GM18498 (cell line): Measurements from ENCODE around the gene FAM171A1.
A peak's percentile ranks its signal among the peaks of the same experiment; 100 is the strongest.
"Not testable (repeated sequence)": the region's sequence is repeated elsewhere in the genome, so short reads cannot be mapped to it uniquely, and the experiment has no call there.

ENCODE experiments used
- ATAC-seq: cut with Tn5 transposase; IDR thresholded peaks from one replicate; pipeline ENCODE4 v1.9.1; 2021; ENCODE audit warnings: mild to moderate bottlenecking, moderate library complexity; ENCODE audit not compliant: unreplicated experiment

The FAM171A1 gene

DNA sequence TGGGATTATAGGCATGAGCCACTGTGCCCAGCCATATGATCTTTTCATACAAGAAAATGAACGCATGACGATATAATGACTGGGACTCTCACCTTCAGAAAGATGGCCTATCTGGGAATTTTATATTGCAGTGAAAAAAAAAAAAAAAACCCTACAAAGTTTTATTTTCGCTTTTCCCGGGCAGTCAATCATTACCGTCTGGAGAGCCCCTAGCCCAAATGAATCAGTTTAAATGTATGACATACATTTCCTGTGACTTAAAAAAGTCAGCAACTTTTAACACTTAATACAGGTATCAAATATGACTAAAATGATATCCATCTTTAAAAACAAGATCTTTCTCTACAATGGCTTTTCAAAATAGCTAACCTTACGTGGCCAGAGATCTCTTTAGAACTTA lies 154.4 kb downstream of the FAM171A1 start:
- ATAC-seq: no peak

DNA sequence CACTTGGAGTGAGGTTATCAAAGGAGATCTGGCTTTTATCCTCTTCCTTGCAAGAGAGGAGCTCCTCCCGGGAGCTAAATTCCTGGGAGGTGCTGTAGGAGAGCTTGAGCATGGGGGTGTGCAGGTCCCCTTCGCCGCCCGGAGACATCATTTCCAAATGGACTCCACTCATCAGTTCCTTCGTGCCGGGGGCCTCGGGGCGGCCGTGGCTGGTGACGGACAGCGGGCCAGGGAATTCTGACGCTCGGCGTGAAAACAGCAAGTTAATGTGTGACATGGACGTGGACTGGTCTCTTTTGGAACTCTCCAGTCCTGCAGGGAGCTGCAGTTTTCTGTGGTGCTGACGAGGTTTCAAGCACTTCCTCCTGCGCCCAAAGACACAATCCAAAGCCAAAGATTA lies 156.9 kb downstream of the FAM171A1 start:
- no peak for ATAC-seq

- no peak for ATAC-seq
Measured at GRCh38 chr10:15213461-15213861, 157.6 kb downstream of the FAM171A1 start.

- ATAC-seq: no peak
Measured at GRCh38 chr10:15211464-15211979, 159.6 kb downstream of the FAM171A1 start.

DNA sequence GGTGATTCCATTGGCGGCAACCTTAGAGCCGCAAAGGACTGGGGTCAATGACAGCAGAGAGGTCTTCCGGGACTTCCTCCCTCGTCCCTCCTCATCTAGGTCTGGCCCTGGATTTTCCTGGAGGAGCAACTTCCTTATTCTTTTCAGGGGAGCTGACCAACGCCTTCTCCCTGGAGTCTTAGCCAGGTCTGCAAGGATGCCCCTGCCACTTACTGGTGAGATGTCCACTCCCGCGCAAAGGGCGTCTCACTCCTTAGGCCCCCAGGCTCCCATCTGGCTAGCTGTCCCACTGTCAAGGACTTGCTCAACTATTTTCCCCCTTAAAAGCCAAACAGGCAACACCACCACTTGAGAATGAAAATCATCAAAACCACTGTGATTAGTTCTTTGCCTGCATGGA lies 160.6 kb downstream of the FAM171A1 start:
- ATAC-seq: no peak

- peak; percentile 59 for ATAC-seq
Measured at GRCh38 chr10:15209827-15210509, 161.1 kb downstream of the FAM171A1 start.

- no peak for ATAC-seq
Measured at GRCh38 chr10:15208221-15208620, 162.9 kb downstream of the FAM171A1 start.

GRCh38 chr10:15207410-15207809 lies 163.7 kb downstream of the FAM171A1 start:
- not testable (repeated sequence) for ATAC-seq

DNA sequence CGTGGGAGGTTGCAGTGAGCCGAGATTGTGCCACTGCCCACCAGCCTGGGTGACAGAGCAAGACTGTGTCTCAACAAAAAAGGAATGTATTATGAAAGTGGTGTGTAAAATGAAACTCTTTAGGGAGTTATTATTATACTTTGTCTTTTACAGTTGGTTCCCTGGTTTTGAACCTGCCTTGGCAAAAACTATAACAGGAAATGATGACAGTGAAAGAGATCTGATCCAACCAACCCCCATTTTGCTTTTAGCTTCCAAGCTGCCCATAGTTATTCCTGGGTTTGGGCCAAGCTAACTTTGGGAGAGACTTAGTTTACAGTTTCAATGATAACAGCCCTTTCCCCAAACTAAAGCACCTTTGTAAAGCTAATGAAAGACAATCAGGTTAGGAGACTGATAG lies 168.4 kb downstream of the FAM171A1 start:
- no peak for ATAC-seq

- not testable (repeated sequence) for ATAC-seq
Measured at GRCh38 chr10:15202301-15202621, 168.8 kb downstream of the FAM171A1 start.

DNA sequence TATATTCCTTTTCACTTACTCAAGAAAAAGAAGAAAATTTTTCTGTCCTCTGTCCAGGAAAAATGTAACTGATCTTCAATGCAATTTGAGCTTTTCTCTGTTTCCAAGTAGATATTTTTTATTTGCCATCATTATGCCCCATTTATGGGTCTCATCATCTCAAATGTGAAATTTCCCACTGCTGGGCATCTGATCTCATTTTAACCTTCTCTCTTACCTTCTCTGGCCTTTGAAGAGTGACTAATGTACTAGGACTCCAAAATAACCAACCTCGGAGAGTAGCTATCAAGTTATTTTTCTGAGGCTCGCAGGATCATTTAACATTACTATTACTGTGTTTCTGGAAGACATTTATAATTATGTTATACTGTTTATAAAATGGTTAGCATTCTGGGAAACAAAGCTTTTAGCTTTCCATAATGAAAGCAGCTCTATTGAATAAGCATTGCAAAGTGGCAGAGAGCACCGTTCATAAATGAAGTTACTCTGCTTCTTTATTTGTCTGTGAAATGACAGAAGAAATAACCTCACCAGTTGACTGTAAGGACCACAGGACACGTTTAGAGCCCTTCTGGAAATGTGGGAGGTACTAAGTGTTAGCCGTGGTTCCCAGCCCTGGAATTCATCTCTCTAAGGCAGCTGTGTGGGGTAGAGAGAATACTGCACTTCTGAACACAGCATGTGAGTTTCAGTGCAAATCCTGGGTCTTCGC lies 169.3 kb downstream of the FAM171A1 start:
- ATAC-seq: no peak

DNA sequence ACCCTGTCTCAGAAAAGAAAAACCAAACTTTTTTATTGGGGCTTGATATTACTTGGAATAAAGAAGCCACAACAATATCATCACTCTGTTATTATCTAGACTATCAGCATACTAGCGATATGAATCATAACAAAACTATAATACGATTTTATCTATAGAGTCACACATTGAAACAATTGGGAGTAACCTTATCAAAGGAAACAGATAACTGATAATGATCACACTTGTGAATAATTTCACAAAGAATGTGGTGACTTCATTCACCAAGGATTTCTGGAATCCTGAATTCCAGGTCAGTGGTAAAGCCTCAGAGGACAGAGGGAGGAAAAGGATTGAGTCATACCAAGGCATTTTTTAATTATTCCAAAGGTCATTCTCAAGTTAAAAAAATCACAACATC lies 170.5 kb downstream of the FAM171A1 start:
- ATAC-seq: no peak

- no peak for ATAC-seq
Measured at GRCh38 chr10:15197911-15198310, 173.2 kb downstream of the FAM171A1 start.

GRCh38 chr10:15197276-15197675 lies 173.8 kb downstream of the FAM171A1 start:
- ATAC-seq: no peak

DNA sequence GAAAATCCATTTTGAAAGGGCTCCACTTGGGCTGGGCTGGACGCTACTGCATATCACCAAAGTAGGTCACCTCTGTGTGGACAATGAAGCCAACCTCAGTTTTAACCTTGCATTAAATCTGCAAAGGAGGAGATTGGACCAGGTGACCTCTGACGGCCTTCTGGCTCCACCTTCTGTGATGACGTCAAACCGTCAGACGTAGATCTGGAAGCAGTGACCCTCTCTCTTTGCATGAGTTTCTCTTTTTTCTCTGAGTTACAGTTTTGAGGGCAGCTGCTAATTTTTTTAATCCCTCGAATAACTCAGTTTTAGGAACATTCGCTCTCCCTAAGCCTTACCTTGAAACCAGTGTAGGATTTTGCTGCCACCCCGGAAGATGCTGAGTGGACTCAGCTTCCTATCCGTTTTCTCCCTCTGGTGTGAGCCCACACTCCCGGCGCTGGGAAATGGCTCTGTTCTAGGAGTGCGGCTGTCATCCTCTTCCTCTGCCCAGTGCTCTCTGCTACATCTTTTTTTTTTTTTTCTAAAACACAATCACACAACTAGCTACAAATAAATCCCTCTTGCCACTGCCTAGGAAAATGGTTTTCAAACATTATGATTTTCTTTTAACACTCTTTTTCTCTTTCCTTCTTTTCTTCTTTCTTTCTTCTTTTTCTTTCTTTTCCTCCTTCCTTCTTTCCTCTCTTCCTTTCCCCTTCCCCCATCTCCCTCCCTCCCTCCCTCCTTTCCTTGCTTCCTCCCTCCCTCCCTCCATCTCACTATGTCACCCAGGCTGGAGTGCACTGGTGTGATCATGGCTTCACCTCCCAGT lies 174.9 kb downstream of the FAM171A1 start:
- no peak for ATAC-seq

GRCh38 chr10:15189133-15189885 lies 181.8 kb downstream of the FAM171A1 start:
- ATAC-seq: no peak

DNA sequence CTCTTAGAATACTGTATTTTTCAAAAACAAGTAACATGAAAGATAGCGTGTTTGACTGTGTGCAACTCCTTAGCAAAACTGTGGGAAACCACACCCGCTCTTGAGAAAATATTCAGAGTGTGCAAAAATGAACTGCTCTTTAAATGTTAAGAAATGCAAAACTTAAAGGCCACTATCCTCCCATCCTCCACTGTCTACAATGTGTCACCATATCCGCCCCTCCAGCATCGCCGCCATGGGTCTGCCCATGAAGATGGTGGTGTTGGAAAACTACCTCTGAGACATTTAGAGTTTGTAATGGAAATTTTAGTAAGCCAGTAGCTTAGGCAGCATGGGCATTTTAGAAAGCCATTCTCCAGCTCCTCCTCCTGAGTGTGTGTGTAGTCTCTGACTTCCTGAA lies 182.5 kb downstream of the FAM171A1 start:
- ATAC-seq: no peak

- no peak for ATAC-seq
Measured at GRCh38 chr10:15183689-15184481, 187.2 kb downstream of the FAM171A1 start.

- ATAC-seq: no peak
Measured at GRCh38 chr10:15182540-15183207, 188.4 kb downstream of the FAM171A1 start.
